A673 (cell line): ENCODE measurements around the gene PCDHB16.

Source experiments
- EZH2 ChIP-seq: fragments of 200-600 bp; sonication (generic); IDR thresholded peaks from 2 replicates; pipeline ENCODE4 v1.6.1; 2017; ENCODE audit warnings: borderline replicate concordance, low read depth, mild to moderate bottlenecking, mixed read lengths, antibody characterized with exemption, low read length; ENCODE audit not compliant: poor library complexity, severe bottlenecking
- TF ChIP-seq, protein P1 (sequence below): fragments of 300-800, 200-600 bp; sonication (generic); conservative IDR thresholded peaks from 2 replicates; pipeline ENCODE4 v1.5.1; 2017; ENCODE audit warnings: low read depth, mild to moderate bottlenecking, antibody characterized with exemption, low read length, moderate library complexity, mixed read lengths

DNA sequence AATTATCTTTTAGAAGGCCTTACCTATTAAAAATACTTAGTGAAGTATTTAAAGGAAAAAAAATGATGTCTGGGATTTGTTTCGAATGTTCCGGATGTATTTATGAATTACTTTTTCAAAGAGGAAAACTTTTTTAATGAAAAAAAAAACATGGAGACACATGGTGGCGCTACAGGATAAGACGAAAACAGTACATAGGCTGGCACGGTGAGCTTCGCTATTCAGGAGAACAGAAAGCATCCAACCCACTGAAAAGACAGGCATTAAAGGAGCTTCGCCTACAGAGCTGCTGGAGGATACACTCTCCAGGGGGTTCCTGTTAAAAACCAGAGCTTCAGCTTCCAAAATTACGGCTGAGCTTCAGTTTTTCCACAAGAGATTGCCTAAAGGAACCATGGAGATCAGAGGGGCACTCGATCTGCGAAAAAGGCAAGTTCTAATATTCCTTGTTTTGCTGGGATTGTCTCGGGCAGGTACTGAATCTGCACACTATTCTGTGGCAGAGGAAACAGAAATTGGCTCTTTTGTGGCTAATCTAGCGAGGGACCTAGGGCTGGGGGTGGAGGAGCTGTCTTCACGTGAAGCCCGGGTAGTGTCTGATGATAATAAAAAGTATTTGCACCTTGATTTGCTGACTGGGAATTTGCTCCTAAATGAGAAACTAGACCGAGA, 41.1 kb downstream of the PCDHB16 start, which contains the start of gene PCDHB14:
- no peak for TF ChIP-seq EZH2
- TF ChIP-seq, protein P1, sequence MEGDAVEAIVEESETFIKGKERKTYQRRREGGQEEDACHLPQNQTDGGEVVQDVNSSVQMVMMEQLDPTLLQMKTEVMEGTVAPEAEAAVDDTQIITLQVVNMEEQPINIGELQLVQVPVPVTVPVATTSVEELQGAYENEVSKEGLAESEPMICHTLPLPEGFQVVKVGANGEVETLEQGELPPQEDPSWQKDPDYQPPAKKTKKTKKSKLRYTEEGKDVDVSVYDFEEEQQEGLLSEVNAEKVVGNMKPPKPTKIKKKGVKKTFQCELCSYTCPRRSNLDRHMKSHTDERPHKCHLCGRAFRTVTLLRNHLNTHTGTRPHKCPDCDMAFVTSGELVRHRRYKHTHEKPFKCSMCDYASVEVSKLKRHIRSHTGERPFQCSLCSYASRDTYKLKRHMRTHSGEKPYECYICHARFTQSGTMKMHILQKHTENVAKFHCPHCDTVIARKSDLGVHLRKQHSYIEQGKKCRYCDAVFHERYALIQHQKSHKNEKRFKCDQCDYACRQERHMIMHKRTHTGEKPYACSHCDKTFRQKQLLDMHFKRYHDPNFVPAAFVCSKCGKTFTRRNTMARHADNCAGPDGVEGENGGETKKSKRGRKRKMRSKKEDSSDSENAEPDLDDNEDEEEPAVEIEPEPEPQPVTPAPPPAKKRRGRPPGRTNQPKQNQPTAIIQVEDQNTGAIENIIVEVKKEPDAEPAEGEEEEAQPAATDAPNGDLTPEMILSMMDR, result peak; percentile 67
